WERI-Rb-1 (cell line): ENCODE measurements around the gene ANKFN1.

ENCODE experiments used
- DNase-seq: peaks from one replicate; pipeline ENCODE4 v3.0.0-alpha.2; 2020
- H3K27ac ChIP-seq: fragments of 250-450 bp; sonication (Bioruptor Pico); 2 replicates; pipeline ENCODE4 v1.5.1; 2020; ENCODE audit warnings: mild to moderate bottlenecking, moderate library complexity
- H3K27me3 ChIP-seq: fragments of 250-450 bp; sonication (Bioruptor Pico); 2 replicates; pipeline ENCODE4 v1.5.1; 2021; ENCODE audit warnings: mild to moderate bottlenecking, low read depth, moderate library complexity; ENCODE audit not compliant: insufficient read depth, severe bottlenecking
- H3K36me3 ChIP-seq: fragments of 250-450 bp; sonication (Bioruptor Pico); 2 replicates; pipeline ENCODE4 v1.5.1; 2020; ENCODE audit warnings: mild to moderate bottlenecking, moderate library complexity
- H3K4me3 ChIP-seq: 2 replicates; pipeline ENCODE4 v1.5.1; 2011; ENCODE audit warnings: low read depth, mild to moderate bottlenecking, control low read depth, low read length
- H3K9me3 ChIP-seq: fragments of 250-450 bp; sonication (Bioruptor Pico); 2 replicates; pipeline ENCODE4 v1.5.1; 2021; ENCODE audit warnings: mild to moderate bottlenecking, moderate library complexity; ENCODE audit not compliant: severe bottlenecking
- TF ChIP-seq, protein P1 (sequence below): IDR thresholded peaks from 2 replicates; pipeline ENCODE4 v1.5.1; 2011; ENCODE audit warnings: low read depth, mild to moderate bottlenecking, control low read depth, inconsistent platforms, low read length

Gene ANKFN1

DNA sequence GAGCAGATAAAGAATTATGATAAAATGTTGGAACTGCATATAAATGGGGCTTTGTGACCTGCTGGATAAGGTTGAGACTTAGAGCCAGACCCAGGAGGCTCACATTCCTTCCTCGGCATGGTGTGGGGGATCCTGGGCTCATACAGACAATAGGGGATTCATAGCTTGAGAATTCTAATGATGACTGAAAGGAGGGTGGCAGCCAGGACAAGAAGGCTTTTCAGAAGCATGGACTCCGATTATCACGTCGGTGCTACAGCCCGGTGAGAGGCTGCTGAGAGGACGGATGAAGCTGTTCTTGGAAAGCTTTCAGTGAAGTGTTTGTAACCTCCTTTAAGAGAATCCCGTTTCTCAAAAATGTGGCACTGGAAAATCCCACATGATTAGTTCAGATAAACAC lies 167.2 kb downstream of the ANKFN1 start:
- Histone ChIP-seq H3K36me3 (no peaks in the 10 kb centered on the region), H3K4me3 (no peak overlapping the region), H3K27ac (no peak overlapping the region), H3K9me3 (no peaks in the 10 kb centered on the region), H3K27me3 (no peaks in the 10 kb centered on the region)
- no peak for DNase-seq
- TF ChIP-seq, protein P1, sequence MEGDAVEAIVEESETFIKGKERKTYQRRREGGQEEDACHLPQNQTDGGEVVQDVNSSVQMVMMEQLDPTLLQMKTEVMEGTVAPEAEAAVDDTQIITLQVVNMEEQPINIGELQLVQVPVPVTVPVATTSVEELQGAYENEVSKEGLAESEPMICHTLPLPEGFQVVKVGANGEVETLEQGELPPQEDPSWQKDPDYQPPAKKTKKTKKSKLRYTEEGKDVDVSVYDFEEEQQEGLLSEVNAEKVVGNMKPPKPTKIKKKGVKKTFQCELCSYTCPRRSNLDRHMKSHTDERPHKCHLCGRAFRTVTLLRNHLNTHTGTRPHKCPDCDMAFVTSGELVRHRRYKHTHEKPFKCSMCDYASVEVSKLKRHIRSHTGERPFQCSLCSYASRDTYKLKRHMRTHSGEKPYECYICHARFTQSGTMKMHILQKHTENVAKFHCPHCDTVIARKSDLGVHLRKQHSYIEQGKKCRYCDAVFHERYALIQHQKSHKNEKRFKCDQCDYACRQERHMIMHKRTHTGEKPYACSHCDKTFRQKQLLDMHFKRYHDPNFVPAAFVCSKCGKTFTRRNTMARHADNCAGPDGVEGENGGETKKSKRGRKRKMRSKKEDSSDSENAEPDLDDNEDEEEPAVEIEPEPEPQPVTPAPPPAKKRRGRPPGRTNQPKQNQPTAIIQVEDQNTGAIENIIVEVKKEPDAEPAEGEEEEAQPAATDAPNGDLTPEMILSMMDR, result no peak

DNA sequence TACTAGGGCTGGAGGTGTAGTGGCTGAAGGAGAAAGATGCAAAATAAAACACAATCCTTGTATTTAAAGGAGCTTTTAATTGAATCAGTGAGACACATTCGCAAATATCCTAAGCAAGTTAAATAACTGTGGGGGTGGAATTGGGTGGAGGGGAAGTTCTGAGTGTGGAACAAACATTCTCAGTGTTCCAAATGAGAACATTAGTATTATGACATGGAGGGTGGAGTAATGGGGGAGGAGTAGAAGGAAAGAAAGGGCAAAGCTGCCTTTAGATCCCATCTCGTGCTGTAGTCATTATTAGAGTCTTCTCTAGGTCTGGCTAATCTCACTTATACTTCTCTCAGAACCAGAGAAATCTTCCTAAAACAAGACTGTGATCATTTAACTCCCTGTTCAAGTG lies 169.7 kb downstream of the ANKFN1 start:
- DNase-seq, result no peak
- Histone ChIP-seq H3K4me3 (no peak overlapping the region), H3K27me3 (peaks cover 2% of the 10 kb centered on the region), H3K36me3 (no peaks in the 10 kb centered on the region), H3K27ac (no peak overlapping the region), H3K9me3 (no peaks in the 10 kb centered on the region)
- TF ChIP-seq, protein P1, result no peak

DNA sequence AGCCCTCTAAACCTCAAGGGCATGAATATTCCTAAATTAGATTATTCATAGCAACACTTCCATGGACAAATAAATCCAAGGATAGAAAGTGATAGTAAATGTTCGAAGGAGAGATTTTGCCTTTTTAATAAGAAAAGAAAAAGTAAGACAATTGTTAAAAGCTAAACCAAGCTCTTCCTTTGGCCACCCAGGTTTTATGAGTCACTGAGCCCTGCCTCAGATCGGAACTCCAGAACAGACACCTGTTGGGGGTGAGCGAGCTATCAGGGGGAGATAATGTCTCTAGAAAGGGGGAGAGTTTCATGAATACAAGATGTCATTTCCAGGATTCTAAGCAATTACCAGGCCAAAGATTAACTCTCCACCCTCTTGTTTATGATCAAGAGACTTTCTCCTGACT lies 171.4 kb downstream of the ANKFN1 start:
- Histone ChIP-seq H3K4me3 (no peak overlapping the region), H3K27ac (no peak overlapping the region), H3K27me3 (peaks cover 11% of the 10 kb centered on the region), H3K36me3 (no peaks in the 10 kb centered on the region), H3K9me3 (no peaks in the 10 kb centered on the region)
- TF ChIP-seq, protein P1, result no peak
- DNase-seq, result no peak

DNA sequence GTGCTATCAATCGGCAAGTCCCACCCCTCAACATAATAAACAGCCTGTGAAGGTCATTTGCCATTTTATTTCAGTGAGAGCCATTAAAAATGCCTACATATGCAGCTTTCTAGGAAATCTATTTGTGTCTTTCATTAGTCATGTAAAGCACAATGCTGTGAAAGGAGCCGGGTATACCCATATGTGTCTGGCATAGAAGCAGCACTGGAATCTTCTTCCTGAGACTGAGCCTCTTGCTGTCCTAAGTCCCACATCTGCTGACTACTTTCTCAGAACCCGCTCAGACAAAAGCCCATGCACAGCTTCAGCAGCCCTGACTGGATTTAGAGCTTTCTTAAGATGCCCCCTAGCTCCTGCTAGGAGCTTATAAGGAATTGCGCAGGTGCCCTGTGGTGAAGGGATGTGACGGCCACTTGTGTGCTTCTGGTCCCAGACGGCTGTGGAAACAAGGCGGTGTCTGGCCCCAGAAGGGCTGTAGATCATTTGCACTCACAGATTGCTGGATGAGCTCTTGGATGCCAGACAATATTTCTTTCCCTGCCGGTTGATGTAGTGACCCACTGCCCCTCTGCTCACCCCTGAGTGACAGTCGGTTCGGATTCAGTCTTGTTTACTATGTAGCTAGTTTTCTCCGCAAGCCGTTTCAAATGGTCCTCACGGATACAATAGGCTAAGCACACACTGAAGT lies 172.2 kb downstream of the ANKFN1 start:
- Histone ChIP-seq H3K36me3 (no peaks in the 10 kb centered on the region), H3K27ac (no peak overlapping the region), H3K4me3 (no peak overlapping the region), H3K9me3 (no peaks in the 10 kb centered on the region), H3K27me3 (peaks cover 12% of the 10 kb centered on the region)
- TF ChIP-seq, protein P1, result no peak
- DNase-seq, result peak; percentile 21

DNA sequence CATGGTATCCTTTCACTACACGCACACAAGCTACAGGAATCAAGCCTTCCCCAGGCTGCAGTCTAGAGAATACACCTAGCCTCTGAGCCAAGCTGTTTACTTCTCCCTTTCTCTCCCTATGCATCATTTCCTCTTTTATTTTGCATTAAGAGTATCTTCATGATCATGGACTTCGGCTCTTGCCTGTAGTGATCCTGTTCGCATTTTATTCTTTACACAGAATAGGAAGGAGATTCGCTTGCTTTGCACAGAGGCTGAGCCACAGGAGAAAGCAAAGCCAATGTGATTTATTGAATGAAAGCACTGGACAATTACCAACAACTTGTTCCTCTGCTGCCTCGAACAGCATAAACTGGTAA lies 172.7 kb downstream of the ANKFN1 start:
- H3K27me3 ChIP-seq, result peaks cover 12% of the 10 kb centered on the region

More for the DNA sequence above, 172.7 kb downstream of the ANKFN1 start:
- no peak for DNase-seq
- Histone ChIP-seq H3K4me3 (no peak overlapping the region), H3K9me3 (no peaks in the 10 kb centered on the region), H3K36me3 (no peaks in the 10 kb centered on the region), H3K27ac (no peak overlapping the region)
- TF ChIP-seq, protein P1, result no peak
